ENCODE results near the gene ZNF622.

GRCh38 chr5:16492398-16493140 lies 27.0 kb upstream of the ZNF622 start:
- TF ChIP-seq CTCF (IDR thresholded peaks at IDR 0.05) (no peak), POLR2A (IDR thresholded peaks at IDR 0.05) (no peak)
